ENCODE data around the gene PREB. TPM values are rescaled to one million over a fixed set of nuclear protein-coding genes. Genes with fewer than 3 reads are reported as not detected.

PREB gene
- total RNA-seq, 3 donors from 2014 or later: 51.5 to 113 (median 69.4) TPM

DNA sequence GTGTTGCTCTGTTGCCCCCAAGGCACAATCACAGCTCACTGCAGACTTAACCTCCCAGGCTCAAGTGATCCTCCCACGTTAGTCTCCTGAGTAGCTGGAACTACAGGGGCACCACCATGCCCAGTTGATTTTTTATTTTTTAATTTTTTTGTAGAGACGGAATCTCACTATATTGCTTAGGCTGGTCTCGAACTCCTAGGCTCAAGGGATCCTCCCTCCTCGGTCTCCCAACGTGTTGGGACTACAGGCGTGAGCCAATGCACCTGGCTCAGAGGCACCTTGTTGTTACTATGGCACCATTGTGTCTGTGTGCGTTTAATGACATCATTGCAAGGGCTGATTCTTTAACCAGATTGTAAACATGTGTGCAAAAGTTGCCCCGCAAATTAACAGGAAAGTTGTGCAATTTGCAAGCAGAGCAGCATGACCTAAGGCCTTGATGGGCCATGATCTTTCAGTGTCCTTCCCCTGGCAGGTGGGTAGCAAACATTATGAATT is 37.0 kb upstream of the PREB start:
- no peak for DNase-seq (ENCODE audit: low spot score in 2 of 2)
- no peaks in the 10 kb centered on the region for H3K36me3 ChIP-seq
- TF ChIP-seq CTCF (IDR thresholded peaks at IDR 0.05) (no peak), POLR2A (IDR thresholded peaks at IDR 0.05) (no peak), POLR2AphosphoS5 (IDR thresholded peaks at IDR 0.05) (no peak)
- H3K4me3 ChIP-seq: no peak overlapping the region
- H3K9me3 ChIP-seq: no peaks in the 10 kb centered on the region
- peaks cover 0 to 3% of the 10 kb centered on the region in 2 donors for H3K4me1 ChIP-seq
- no peaks in the 10 kb centered on the region for H3K27me3 ChIP-seq
- H3K27ac ChIP-seq: no peak overlapping the region
- intact Hi-C loops (cut with DNase I; ENCODE audit: low total_unique reads): no loop called here

- no peaks in the 10 kb centered on the region for H3K27me3 ChIP-seq
- no peaks in the 10 kb centered on the region for H3K9me3 ChIP-seq
- intact Hi-C loops (cut with DNase I; ENCODE audit: low total_unique reads): no loop called here
- H3K4me3 ChIP-seq: no peak overlapping the region
- no peak overlapping the region for H3K27ac ChIP-seq
- no peak for DNase-seq (ENCODE audit: low spot score in 2 of 2)
- H3K36me3 ChIP-seq: no peaks in the 10 kb centered on the region
- peaks cover 0 to 3% of the 10 kb centered on the region in 2 donors for H3K4me1 ChIP-seq
- TF ChIP-seq POLR2AphosphoS5 (IDR thresholded peaks at IDR 0.05) (no peak), POLR2A (IDR thresholded peaks at IDR 0.05) (no peak), CTCF (IDR thresholded peaks at IDR 0.05) (no peak)
Observed at GRCh38 chr2:27170581-27171337, 36.3 kb upstream of the PREB start.

DNA sequence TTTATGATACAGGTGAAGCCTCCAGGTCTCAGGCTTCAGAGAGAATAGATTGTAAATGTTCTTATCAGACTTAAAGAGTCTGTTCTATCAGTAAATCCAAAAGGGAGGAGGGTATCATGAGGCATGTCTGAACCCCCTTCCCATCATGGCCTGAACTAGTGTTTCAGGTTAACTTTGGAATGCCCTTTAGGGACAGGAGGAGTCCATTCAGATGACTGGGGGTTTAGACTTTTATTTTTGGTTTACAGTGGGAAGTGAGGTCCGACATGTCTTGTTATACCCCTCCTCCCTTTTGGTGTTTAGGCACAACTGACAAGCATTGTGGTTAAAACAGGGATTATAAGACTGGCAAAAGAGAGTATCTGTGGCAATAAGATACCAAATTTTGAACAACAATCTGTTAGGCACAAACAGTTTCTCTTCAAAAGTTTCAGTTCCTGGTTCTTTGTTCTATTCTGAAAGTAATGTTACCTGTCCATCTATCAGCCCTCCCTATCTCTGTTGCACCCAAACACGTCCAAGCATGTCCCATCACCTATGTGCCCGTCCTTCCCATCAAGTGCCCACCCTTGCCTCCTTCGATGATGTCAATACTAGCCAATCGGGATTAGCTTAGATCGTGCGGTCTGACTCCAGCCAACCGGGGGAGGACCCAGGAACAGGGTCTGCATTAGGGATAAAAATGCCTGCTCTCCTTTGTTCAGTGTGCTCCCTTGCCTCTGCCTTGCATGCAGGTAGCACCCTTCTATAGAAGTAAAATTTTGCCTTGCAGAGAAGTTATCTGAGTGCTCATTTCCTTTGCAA is 30.7 kb upstream of the PREB start:
- Histone ChIP-seq H3K9me3 (no peaks in the 10 kb centered on the region), H3K4me1 (no peaks in the 10 kb centered on the region), H3K27me3 (no peaks in the 10 kb centered on the region), H3K36me3 (no peaks in the 10 kb centered on the region), H3K4me3 (no peak overlapping the region), H3K27ac (no peak overlapping the region)
- intact Hi-C loops (cut with DNase I; ENCODE audit: low total_unique reads): no loop called here
- TF ChIP-seq CTCF (IDR thresholded peaks at IDR 0.05): no peak
- TF ChIP-seq POLR2AphosphoS5 (IDR thresholded peaks at IDR 0.05): no peak
- TF ChIP-seq POLR2A (IDR thresholded peaks at IDR 0.05): no peak
- no peak for DNase-seq (ENCODE audit: low spot score in 2 of 2)

GRCh38 chr2:27162151-27163121 is 28.0 kb upstream of the PREB start:
- intact Hi-C loops (cut with DNase I; ENCODE audit: low total_unique reads): no loop called here
- Histone ChIP-seq H3K27ac (no peak overlapping the region), H3K9me3 (no peaks in the 10 kb centered on the region), H3K27me3 (no peaks in the 10 kb centered on the region), H3K4me3 (no peak overlapping the region), H3K36me3 (no peaks in the 10 kb centered on the region), H3K4me1 (no peaks in the 10 kb centered on the region)
- TF ChIP-seq POLR2A (IDR thresholded peaks at IDR 0.05) (no peak), POLR2AphosphoS5 (IDR thresholded peaks at IDR 0.05) (no peak), CTCF (IDR thresholded peaks at IDR 0.05) (no peak)
- no peak for DNase-seq (ENCODE audit: low spot score in 2 of 2)
